Measurements from ENCODE around the gene SPNS2. TPM values are rescaled to one million over a fixed set of nuclear protein-coding genes. Genes with fewer than 3 reads are reported as not detected.

The SPNS2 gene
- total RNA-seq, 1 experiment from 2014 or later: 1.9 TPM

GRCh38 chr17:4508207-4508606 is 9.5 kb downstream of the SPNS2 start:
- no peak overlapping the region for H3K27ac ChIP-seq (ENCODE audit: low read length)
- no peak overlapping the region for H3K4me3 ChIP-seq (ENCODE audit: low read depth in 2 of 2, low read length in 2 of 2)
- in situ Hi-C loops (cut with HindIII; ENCODE audit: low pct_unique_long_range_greater_than_20kb, low sequenced_read_pairs) (no loop called here), intact Hi-C loops (cut with micrococcal nuclease; ENCODE audit: unreplicated experiment) (no loop called here)
- CTCF ChIA-PET: no interaction called here
- H3K9me3 ChIP-seq (ENCODE audit: control insufficient read depth, insufficient read depth, low read depth, low read length): no peaks in the 10 kb centered on the region
- POLR2A ChIA-PET: interaction anchor here (0.6 kb wide), 1 partner anchor 275 kb away, joined by 3 read pairs; no protein-coding TSS in a partner anchor
- H3K27me3 ChIP-seq (ENCODE audit: control insufficient read depth, insufficient read depth, low read length): no peaks in the 10 kb centered on the region
- no TSS peak for BruUV-seq (replicated peaks)
- no peak for TF ChIP-seq POLR2AphosphoS5 (IDR thresholded peaks at IDR 0.05; ENCODE audit: low read depth, low read length)
- no peak for TF ChIP-seq REST (IDR thresholded peaks at IDR 0.05; ENCODE audit: insufficient read depth in 1 of 2, low read depth in 2 of 2, low read length in 1 of 2)
- TF ChIP-seq SIN3A (IDR thresholded peaks at IDR 0.05; ENCODE audit: borderline replicate concordance, insufficient read depth, low read depth, low read length): no peak
- no peak for TF ChIP-seq TCF7L2 (IDR thresholded peaks at IDR 0.05; ENCODE audit: low read depth, low read length)
- TF ChIP-seq CTCF (IDR thresholded peaks at IDR 0.05): no peak
- no peak for DNase-seq (ENCODE audit: low read depth, low spot score)
- H3K4me1 ChIP-seq (ENCODE audit: control insufficient read depth, insufficient read depth, low read length): no peaks in the 10 kb centered on the region
- no peak for ATAC-seq
- no peaks in the 10 kb centered on the region for H3K36me3 ChIP-seq (ENCODE audit: control insufficient read depth, insufficient read depth, low read length)

GRCh38 chr17:4509401-4509800 is 10.7 kb downstream of the SPNS2 start:
- H3K27me3 ChIP-seq (ENCODE audit: control insufficient read depth, insufficient read depth, low read length): no peaks in the 10 kb centered on the region
- no peak for DNase-seq (ENCODE audit: low read depth, low spot score)
- no peak for ATAC-seq
- ChIA-PET CTCF (no interaction called here), POLR2A (no interaction called here)
- intact Hi-C loops (cut with micrococcal nuclease; ENCODE audit: unreplicated experiment): no loop called here
- no peak overlapping the region for H3K4me3 ChIP-seq (ENCODE audit: low read depth in 2 of 2, low read length in 2 of 2)
- no peaks in the 10 kb centered on the region for H3K36me3 ChIP-seq (ENCODE audit: control insufficient read depth, insufficient read depth, low read length)
- in situ Hi-C loops (cut with HindIII; ENCODE audit: low pct_unique_long_range_greater_than_20kb, low sequenced_read_pairs): no loop called here
- no peak overlapping the region for H3K27ac ChIP-seq (ENCODE audit: low read length)
- no peaks in the 10 kb centered on the region for H3K9me3 ChIP-seq (ENCODE audit: control insufficient read depth, insufficient read depth, low read depth, low read length)
- H3K4me1 ChIP-seq (ENCODE audit: control insufficient read depth, insufficient read depth, low read length): no peaks in the 10 kb centered on the region
- BruUV-seq (replicated peaks): no TSS peak
- no peak for TF ChIP-seq POLR2AphosphoS5 (IDR thresholded peaks at IDR 0.05; ENCODE audit: low read depth, low read length)
- no peak for TF ChIP-seq CTCF (IDR thresholded peaks at IDR 0.05)
- no peak for TF ChIP-seq REST (IDR thresholded peaks at IDR 0.05; ENCODE audit: insufficient read depth in 1 of 2, low read depth in 2 of 2, low read length in 1 of 2)
- no peak for TF ChIP-seq TCF7L2 (IDR thresholded peaks at IDR 0.05; ENCODE audit: low read depth, low read length)
- TF ChIP-seq SIN3A (IDR thresholded peaks at IDR 0.05; ENCODE audit: borderline replicate concordance, insufficient read depth, low read depth, low read length): no peak

Data from Panc1 (cell line).